SKM-1 (cell line): ENCODE measurements around the gene DDR2.

Experiments
- DNase-seq: peaks from one replicate; lab custom pipeline; 2025; ENCODE audit not compliant: unreplicated experiment; lab: John Stamatoyannopoulos, UW

The DDR2 gene

DNA sequence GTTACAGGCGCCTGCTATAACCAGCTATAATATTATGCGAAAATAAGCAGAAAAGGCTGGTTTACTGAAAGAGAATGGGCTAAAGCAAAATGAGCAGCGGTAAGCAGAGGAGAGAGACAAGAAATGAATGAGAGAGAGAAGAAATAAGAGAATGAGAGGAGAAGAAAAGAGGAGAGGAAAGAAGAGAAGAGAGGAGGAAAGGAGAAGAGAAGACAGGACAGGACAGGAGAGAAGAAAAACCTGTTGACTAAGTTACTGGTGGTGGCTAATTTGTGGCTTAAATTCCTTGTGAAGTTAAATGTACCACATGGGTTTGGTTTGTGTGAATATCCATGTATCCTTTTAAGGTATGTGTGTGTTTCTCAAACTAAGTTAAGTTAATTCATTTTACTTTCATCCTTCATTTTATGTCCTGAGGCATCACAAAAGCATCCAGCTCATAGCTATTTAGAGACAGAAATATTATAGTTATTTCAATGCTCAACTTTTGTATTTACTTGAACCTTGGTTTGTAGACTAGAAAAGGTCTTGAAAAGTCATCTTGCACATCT lies 3.1 kb upstream of the DDR2 start:
- no peak for DNase-seq

DNA sequence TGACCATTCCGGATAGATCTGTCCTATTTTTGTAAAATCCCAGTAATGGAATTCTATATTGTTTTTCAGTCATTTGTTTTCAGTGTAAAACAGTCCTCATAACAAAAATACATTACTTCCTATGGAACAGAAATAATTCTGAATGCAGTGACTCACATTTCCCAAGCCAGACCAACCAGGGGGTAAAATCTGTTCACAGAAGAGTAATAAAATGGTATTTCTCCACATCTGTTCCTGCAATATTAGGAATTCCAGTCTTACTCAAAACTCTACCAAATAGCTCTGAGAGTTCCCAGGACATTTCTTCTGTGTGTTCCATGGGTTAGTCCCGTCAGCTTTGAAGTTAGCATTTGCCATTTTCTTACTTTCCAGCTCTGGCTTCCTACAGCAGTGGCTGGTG lies 2.6 kb upstream of the DDR2 start:
- no peak for DNase-seq

DNA sequence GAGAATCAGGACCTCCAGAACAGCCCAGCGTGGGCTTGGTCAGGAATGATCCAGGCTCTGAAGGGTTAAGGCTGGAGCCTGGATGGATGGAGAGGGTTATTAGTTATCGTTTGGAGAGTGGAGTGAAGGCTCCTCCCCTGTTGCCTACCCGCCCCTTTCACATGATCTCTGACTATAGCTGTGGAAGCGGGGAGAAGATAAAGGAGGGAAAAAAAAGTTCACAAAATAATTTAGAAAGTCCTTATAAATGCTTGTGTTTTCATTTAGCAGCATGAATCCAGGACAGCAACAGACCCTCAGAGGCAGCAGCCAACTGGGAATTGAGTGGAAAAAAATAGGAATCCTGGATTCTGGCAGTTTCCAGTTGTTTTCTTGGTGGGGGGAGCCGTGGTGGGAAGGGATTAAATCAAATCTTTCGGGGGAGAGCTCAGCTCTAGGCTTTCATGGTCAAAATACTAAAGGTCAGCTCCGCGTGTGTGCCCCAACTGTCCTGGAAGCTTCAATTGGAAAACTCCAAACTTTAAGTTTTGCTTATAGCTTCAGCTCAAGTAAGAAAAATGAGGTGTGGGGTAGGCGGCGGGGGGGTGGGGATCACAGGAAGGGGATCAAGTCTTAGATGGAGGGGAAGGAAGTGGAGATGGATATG lies 595 bp upstream of the DDR2 start:
- DNase-seq = no peak

DNA sequence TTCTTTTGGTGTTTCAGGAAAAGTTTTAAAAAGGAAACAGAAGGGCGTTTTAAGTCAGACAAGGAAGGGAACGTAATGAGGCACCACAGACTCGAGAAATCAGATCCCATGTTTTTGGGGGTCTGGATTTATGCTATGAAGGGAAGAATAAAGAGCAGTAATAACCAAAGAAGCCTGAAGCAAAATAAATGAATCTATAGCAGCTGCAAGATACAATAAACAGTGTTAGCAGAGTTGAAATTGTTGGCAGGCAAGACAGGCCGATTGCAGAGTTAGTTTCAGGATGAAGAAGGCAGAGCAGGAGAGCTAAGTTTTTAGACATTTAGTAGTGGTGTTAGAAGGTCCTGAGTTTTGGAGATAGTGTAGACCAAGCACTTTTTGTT lies 425 bp downstream of the DDR2 start:
- no peak for DNase-seq

DNA sequence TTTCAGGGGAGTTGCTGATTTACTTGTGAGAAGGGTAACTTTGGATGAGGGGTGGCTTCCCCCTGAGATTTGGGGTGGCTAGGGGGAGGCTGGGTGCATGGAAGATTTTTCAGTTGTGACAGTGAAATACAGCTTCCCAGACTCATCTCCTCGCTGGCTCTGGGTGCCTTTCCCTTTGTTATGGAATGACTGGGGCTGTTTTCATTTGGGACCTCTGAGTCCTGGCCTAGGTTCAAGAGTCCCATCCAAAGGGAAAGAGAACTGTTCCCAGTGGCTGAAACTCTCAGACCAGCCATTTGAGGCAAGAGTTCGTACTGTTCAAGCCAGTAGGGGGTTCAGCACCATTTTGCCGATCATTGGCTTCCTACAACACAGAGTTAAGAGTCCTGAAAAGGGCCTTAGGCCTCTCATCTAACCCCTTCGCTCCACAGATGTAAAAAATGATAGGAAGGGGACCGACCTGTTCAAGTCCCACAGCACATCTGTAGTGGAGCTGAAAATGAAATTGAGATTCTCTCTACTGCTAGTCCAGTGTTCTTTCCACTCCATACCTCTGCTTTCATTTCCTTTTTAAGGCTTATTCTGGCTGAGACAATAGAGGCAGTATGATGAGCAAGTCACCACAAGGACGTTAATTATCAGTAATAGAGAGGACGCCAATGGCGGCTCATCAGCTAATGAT lies 958 bp downstream of the DDR2 start:
- no peak for DNase-seq

DNA sequence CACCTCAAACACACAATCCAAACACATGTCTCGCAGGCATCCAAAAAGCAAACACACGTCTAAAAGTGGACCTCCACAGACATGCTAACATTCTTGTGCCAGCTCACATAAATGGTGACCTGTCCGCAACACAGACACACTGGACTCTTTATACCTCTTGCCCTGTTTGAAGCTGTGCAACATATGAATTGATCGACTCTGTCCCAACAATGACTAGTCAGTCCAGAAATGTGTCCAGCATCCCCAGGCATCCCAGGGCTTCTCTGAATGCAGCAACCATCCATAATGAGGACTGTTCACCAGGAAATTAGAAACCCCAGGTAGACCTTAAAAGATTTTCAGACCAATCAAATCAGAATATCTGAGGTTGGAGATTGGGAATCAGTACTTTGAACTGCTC lies 3.2 kb downstream of the DDR2 start:
- DNase-seq = no peak

DNA sequence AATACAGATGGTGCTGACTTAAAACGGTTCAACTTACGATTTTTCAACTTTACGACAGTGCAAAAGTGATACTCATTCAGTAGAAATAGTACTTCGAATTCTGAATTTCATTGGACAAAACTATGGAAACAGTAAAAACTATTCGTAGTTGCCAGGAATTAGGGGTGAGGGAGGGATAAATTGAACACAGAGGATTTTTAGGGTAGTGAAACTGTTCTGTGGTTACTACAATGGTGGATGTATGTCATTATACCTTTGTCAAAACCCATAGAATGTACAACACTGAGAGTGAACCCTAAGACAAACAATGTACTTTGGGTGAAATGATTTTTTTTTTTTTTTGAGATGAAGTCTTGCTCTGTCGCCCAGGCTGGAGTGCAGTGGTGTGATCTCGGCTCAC lies 7.5 kb downstream of the DDR2 start:
- no peak for DNase-seq

DNA sequence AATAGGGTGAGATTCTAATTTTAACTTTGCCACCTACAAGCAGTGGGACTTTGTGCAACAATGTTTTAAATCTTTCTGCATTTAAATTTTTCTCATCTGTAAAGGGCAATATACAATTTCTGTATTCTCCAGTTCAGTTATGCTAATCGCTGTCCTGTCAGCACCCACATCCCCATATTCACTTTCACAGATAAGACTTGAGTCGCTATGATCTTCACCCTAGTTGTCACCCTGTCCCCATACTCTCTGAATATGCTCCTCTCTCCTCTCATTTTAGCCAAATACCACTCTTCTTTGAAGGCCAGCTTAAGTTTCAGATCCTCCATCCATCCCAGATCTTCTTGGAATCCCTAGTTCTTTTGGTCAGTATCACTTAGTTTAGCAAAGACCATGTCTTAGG lies 8.8 kb downstream of the DDR2 start:
- DNase-seq = no peak

DNA sequence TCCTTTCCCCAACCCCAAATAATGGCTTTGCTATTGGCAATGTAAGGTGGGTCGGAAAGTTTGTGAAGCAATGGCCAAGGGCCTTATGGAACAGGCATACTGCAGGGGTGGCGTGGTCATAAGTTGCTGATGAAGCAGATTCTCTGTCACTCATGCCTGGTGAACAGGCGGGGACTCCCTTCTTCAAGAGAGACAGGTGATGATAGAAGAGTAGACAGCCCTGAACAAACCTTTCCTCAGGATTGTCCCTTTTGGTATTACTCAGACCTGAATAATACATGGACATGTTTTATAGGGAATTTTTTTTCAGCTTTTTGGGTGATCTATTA lies 12.7 kb downstream of the DDR2 start:
- no peak for DNase-seq

DNA sequence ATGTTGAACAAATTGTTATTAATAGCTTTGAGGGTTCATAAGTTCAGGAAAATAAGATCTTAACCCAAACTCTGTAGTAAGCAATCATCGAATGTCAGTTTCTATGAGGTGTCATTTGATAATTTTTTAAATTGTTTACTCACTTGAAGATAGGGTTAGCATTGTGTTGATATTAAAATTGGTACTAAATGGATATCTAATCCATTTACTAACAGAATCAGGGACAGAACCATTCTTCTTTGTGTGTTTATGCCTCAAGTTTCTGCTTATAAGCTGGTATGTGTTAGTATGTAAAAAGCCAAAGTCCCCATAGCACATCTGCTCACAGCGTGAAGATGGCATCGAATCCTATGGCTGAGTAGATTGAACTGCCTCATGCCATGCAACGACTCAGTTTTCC lies 13.4 kb downstream of the DDR2 start:
- no peak for DNase-seq

DNA sequence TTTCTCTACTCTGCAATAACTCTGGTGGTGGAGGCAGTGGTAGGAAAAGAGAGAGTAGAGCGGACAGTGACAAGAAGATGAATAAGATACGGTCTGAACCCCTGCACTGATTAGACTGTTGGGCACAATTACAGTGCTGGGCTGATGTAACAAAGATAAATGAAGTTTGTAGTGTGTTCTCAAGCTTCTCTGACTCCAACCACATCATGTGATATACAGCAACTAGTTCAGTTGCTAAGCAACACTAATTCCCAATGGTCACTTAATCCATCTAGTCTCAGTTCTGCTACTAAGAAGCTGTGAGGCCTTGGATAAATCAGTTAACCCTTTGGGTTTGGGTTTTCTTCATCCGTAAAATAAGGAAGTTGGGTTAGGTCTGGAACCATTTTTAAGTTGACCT lies 17.3 kb downstream of the DDR2 start:
- DNase-seq = no peak

DNA sequence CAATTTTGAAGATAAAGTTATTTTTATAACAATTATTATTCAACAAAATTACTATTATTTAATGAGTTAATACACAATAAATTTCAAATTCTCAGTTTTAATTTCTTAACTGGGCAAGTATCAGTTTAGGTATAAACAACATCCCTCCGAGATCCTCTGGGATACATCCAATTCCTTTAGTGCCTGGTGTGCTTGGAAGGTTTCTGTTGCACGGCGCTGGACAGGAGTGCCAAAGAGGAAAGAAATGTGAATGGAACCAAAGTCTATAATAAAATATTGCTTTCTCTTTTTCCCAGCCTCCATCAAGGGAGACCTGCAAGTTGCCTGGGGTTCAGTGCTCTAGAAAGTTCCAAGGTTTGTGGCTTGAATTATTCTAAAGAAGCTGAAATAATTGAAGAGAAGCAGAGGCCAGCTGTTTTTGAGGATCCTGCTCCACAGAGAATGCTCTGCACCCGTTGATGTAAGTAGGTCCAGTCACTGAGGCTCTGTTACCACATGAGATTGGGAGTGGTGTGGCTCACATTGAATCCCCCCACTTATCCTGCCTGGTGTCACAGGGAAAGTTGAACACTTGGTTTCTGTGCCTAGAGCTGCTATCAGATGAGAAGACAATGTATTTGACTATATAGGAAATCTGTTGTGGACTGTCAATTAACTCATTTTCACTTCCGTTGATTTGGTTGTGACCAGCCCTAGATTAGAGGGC lies 22.8 kb downstream of the DDR2 start:
- DNase-seq = no peak

DNA sequence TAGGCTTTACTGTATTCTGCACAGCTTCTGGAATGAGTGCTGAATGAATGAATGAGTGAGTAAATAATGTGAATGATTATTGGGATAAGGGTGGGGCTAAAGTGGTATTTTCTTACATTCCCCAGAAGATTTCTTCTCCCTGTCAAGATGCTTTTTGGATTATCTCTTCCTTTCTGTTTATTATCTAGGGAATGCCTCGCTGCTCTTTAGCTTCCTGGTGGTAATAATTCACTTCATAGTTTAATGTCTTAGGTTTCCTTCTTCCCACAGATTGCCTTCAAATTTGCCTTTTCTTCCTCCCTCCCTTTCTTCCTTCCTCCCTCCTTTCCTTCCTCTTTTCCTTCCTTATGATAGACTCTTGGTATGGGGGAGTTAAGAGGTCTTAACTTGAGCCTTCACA lies 24.0 kb downstream of the DDR2 start:
- no peak for DNase-seq

DNA sequence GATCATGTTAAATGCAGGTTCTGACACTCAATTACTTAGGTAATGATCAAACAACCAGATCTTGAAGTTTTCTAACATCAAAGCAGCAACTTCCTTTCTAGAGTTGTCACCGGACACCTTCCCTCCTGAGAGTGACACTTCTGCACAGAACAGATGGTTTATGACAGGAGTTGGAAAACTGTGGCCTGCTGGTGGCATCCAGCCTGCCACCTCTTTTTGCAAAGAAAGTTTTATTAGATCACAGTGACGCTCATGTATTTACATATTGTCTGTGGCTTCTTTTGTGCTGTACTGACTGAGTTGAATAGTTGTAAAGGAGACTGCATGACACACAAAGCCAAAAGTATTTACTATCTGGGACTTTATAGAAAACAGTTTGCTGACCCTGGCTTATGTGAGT lies 28.3 kb downstream of the DDR2 start:
- no peak for DNase-seq

DNA sequence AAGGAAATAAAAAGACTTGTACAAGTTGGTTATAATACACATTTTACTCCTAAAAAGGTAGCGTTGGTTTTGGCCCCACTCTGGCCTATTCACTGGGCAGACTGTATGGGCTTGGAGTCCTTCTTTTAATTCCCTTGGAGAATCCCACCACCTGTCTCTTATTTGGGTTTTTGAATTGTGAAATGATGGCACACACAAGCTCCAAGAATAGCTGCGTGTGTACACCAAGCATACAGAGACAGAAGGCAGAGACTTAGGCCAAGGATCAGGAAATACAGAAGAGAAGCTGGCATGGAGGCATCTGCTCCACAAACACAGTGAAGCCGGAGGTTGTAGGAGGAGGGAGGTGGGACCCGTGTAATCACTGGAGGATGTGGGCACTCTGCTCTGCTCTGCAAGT lies 29.1 kb downstream of the DDR2 start:
- DNase-seq = no peak

DNA sequence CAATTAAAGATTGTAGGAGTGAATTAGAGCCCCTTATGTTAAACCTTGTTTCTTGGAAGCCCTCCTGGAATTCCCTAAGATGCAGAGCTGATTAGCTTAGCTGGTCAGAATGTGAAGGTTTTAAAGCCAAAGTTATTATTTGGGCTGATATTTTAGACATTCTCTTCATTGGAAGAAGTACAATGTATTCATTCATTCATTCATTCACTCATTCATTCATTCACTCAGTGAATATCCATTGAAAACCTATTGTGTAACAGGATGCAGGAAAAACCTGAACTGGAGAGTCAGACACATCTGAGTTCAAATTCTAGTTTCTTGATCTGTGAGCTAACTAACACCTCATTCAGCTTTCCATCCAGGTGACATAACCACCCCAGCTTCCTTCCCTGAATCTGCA lies 29.7 kb downstream of the DDR2 start:
- no peak for DNase-seq

DNA sequence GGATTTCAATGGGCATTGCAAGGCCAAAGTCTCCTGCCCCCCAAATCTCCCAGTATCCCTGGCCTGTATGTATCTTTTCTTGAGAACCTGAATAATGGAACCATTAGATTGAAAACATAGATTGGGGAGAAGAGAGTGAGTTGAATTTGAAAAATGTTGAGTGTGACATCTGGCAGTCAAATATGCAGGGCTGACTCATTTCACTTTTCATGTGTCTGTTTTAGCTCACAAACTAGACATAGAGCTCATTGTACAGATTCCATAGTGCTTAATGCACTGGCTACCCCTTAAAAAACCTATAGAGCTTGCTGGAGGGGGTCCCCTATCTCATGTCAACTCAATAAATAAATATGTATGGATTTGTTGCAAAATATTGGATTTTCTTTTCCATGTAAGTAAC lies 30.8 kb downstream of the DDR2 start:
- DNase-seq = no peak

DNA sequence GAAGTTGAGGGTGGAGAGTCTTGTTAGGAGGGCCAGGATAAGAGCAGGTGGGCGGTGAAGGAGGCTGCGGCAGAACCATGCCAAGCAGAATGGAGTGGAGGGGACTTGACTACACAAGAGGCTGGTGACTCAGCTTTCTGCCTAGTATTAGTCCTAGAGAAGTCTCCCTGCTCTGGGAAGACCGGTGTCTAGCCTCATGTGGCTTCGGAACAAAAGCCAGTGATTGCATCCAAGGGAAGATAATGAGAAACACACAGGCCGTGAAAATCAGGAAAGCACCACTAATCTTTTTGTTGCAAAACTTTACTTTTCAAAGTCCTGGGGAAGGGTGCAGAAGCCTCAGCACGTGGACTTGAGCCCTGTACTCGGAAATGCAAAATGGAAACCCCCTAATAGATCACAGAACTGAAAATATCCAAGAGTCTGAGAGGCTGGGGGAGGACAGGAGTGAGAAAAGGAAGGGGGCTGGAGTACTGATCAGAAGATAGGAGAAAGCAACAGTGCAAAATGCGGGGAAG lies 31.4 kb downstream of the DDR2 start:
- no peak for DNase-seq

DNA sequence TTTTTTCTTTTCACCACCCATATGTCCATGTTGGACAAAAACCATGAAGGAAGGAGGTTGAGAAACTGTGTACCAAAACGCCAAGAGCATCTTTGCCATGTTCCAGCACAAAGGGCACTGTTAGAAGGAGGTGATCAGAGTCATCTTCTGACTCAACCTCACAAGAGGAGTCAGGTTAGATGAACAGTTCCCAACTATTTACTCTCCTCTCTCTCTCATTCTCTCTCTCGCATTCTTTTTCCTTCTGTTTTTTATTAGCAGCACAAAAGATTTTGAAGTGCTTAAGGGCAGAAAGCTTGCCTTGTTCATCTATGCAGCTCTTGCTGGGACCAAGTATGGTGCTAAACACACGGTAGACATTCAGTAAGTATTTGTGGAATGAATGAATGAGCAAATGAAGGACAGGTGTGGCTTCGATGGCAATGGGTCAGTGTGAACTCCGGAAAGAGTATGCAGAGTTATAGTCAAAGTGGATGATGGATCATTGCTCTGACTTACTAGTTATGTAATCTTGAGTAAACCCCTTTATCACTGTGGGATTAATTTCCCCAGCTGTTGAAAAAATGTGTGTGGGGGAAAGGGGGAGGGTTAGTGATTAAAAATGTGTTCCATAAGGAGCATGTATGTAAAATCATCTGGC lies 33.9 kb downstream of the DDR2 start:
- DNase-seq = no peak

DNA sequence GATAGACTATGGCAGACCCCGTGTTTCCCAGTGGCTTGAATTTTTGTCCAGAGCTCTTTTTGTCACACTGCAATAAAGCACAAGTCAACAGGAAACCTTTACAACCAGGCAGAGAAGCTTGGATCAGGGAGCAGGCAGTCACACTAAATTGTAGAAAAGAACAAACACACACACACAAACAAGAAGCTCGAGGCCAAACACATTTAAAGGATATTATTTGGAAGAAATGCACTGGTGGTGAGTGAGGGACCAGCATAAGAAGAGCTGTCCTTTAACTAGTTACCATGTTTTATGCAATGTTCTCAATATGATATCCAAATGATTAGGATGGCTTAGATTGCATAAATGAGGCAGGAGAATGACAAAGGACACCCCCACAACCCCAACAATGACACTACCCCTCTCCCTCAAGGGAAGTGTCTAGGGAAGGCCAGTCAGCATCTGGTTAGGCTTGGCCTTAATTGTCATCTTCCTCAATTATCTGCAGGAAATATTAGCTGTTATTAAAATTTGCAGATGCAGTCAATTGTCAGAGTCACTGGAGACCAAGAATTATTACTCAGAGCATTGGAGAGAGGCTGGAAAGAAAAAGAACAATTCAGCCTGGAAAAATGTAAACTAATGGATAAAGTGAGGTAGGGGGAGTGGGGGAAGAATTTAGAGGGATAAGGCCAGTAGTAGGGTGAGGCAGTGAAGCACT lies 35.3 kb downstream of the DDR2 start:
- DNase-seq = no peak
